ENCODE data around the gene EIF2S2.

DNA sequence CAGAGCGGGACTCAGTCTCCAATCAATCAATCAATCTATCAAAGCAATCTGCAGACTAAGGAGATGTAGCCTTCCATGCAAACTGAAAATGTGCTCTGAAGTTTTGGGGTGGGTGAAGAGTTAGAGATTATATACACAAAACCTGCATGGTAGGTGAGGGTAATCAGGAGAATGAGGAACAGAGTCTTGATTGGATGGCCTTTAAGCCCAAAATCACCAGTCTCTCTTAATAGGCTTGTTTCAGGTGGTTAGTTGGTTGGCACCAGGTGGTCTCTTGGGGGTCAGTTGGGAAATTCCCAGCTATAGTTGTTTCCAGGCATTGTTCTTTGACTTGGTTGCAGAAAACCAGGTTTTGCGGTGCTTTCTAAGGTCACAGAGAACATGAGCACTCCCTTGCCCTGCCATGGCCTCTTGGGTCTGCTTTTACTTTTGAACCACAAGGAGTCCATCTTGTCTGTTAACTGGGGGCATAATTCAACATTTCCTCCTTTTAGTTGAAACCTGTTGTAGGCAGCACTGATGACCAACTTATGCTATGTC is 33.3 kb upstream of the EIF2S2 start:
- TF ChIP-seq YY1 (IDR thresholded peaks at IDR 0.05; ENCODE audit: insufficient read depth, insufficient read length) (no peak), ZNF274 (IDR thresholded peaks at IDR 0.05; ENCODE audit: low read depth, low read length) (no peak), SUZ12 (IDR thresholded peaks at IDR 0.05; ENCODE audit: extremely low read depth, insufficient read depth, insufficient read length) (no peak)
